ENCODE data around the gene RASSF5. TPM values are rescaled to one million over a fixed set of nuclear protein-coding genes. Genes with fewer than 3 reads are reported as not detected.

RASSF5 gene
- total and polyA plus RNA-seq, 10 of the 15 experiments (the other 5 are each of a cell fraction or from before 2014, with no cell fraction given), result 14.0 to 89.6 (median 68.9) TPM

DNA sequence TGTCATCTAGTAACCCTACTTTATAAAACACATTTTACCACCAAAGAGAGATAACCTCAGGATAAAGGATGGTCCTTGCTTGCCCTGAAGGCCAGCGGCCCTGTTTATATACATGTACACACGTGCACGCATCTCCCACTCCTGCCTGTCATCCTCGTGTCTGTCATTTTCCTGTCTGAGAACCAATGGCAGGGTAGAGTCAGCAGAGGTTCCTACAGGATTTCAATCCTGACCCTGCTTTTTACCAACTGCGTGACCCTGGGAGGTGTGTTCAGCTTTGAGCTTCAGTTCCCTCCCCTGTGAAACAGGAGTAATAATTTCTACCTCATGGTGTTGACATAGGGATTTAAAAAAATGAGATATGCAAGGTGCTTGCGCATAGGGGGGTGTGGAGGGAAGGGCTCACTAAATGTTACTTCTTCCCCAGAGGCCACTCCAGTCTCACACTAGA lies 12.3 kb upstream of the RASSF5 start:
- no TSS peak for BruUV-seq (replicated peaks)
- Histone ChIP-seq H3K9ac (ENCODE audit: control insufficient read depth, insufficient read depth, low read length) (no peak overlapping the region; the same call in 1 of the 2 replicates), H4K20me1 (ENCODE audit: control insufficient read depth, insufficient read depth) (no peaks in the 10 kb centered on the region), H3K4me2 (ENCODE audit: control insufficient read depth, insufficient read depth) (peak overlapping the region; percentile 69), H2AFZ (ENCODE audit: control insufficient read depth, low read depth, low read length) (no peak overlapping the region), H3K9me3 (replicated peaks; ENCODE audit: control insufficient read depth, insufficient read depth, low read length) (no peaks in the 10 kb centered on the region), H3K36me3 (ENCODE audit: control insufficient read depth in 2 of 2, insufficient read depth in 2 of 2, low read length in 1 of 2) (peaks cover 23 to 25% of the 10 kb centered on the region in 2 experiments), H3K4me1 (ENCODE audit: control insufficient read depth, insufficient read depth, low read length) (peaks cover 39% of the 10 kb centered on the region), H3K27ac (ENCODE audit: control insufficient read depth, insufficient read depth) (peak overlapping the region; percentile 90), H3K79me2 (ENCODE audit: control insufficient read depth, insufficient read depth, low read length) (no peaks in the 10 kb centered on the region), H3K27me3 (replicated peaks in 1 of 2; ENCODE audit: control insufficient read depth in 2 of 2, insufficient read depth in 2 of 2, low read length in 1 of 2) (no peaks in the 10 kb centered on the region), H3K4me3 (peak overlapping the region; percentile 22)
- ChIA-PET POLR2A (interaction anchor here (0.6 to 4.0 kb wide), 12 partner anchors 11 to 427 kb away, joined by 3 to 60 read pairs (median 4); partner anchors contain the start of genes FCMR, IKBKE and RASSF5), SMC1A (ENCODE audit: uncharacterized antibody, unreplicated experiment) (interaction anchor here (0.5 to 11.5 kb wide), 25 partner anchors 10 to 220 kb away, joined by 3 to 146 read pairs (median 7); partner anchors contain the start of genes EIF2D, IKBKE and RASSF5), RAD21 (ENCODE audit: unreplicated experiment) (interaction anchor here (0.6 to 4.7 kb wide), 20 partner anchors 10 to 169 kb away, joined by 3 to 69 read pairs (median 7); partner anchors contain the start of genes EIF2D, IKBKE and RASSF5), CTCF (interaction anchor here (0.7 to 7.5 kb wide), 19 partner anchors 10 to 230 kb away, joined by 3 to 62 read pairs (median 7); partner anchors contain the start of genes DYRK3, IKBKE and RASSF5)
- DNase-seq (ENCODE audit: low read depth, low spot score) (no peak), FAIRE-seq (no peak), ATAC-seq (no peak)
- intact Hi-C loops (cut with micrococcal nuclease; ENCODE audit: unreplicated experiment) (no loop called here), in situ Hi-C loops (cut with MboI) (no loop called here)
- 74% methylated on average over 6 of the region's 6 CpGs for WGBS (ENCODE audit: insufficient coverage, insufficient replicate concordance, low lambda C conversion rate, missing lambda C conversion rate)
- TF ChIP-seq RELA (IDR thresholded peaks at IDR 0.05; ENCODE audit: borderline replicate concordance, partially characterized antibody), result no peak
- TF ChIP-seq ATF7 (IDR thresholded peaks at IDR 0.05; ENCODE audit: low read depth), result no peak
- no peak for TF ChIP-seq SIX5 (IDR thresholded peaks at IDR 0.05; ENCODE audit: low read depth, low read length, severe bottlenecking)
- TF ChIP-seq RCOR1 (conservative IDR thresholded peaks at IDR 0.05; ENCODE audit: low read depth, low read length), result no peak
- no peak for TF ChIP-seq SMARCA5 (IDR thresholded peaks at IDR 0.05)
- TF ChIP-seq SMAD5 (IDR thresholded peaks at IDR 0.05; ENCODE audit: low read depth), result no peak
- no peak for TF ChIP-seq ASH2L (IDR thresholded peaks at IDR 0.05; ENCODE audit: borderline replicate concordance, low read depth)
- no peak for TF ChIP-seq POLR2AphosphoS5 (IDR thresholded peaks at IDR 0.05; ENCODE audit: low read length)
- no peak for TF ChIP-seq HDGF (IDR thresholded peaks at IDR 0.05)
- TF ChIP-seq NFXL1 (IDR thresholded peaks at IDR 0.05; ENCODE audit: borderline replicate concordance), result no peak
- TF ChIP-seq IKZF1 (conservative IDR thresholded peaks at IDR 0.05), result no peak
- TF ChIP-seq, protein P1, sequence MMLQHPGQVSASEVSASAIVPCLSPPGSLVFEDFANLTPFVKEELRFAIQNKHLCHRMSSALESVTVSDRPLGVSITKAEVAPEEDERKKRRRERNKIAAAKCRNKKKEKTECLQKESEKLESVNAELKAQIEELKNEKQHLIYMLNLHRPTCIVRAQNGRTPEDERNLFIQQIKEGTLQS (IDR thresholded peaks at IDR 0.05; ENCODE audit: borderline replicate concordance, extremely low read depth, low read depth, low read length), result no peak
- TF ChIP-seq, protein P2, sequence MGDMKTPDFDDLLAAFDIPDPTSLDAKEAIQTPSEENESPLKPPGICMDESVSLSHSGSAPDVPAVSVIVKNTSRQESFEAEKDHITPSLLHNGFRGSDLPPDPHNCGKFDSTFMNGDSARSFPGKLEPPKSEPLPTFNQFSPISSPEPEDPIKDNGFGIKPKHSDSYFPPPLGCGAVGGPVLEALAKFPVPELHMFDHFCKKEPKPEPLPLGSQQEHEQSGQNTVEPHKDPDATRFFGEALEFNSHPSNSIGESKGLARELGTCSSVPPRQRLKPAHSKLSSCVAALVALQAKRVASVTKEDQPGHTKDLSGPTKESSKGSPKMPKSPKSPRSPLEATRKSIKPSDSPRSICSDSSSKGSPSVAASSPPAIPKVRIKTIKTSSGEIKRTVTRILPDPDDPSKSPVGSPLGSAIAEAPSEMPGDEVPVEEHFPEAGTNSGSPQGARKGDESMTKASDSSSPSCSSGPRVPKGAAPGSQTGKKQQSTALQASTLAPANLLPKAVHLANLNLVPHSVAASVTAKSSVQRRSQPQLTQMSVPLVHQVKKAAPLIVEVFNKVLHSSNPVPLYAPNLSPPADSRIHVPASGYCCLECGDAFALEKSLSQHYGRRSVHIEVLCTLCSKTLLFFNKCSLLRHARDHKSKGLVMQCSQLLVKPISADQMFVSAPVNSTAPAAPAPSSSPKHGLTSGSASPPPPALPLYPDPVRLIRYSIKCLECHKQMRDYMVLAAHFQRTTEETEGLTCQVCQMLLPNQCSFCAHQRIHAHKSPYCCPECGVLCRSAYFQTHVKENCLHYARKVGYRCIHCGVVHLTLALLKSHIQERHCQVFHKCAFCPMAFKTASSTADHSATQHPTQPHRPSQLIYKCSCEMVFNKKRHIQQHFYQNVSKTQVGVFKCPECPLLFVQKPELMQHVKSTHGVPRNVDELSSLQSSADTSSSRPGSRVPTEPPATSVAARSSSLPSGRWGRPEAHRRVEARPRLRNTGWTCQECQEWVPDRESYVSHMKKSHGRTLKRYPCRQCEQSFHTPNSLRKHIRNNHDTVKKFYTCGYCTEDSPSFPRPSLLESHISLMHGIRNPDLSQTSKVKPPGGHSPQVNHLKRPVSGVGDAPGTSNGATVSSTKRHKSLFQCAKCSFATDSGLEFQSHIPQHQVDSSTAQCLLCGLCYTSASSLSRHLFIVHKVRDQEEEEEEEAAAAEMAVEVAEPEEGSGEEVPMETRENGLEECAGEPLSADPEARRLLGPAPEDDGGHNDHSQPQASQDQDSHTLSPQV (IDR thresholded peaks at IDR 0.05), result no peak
- no peak for TF ChIP-seq FOS (IDR thresholded peaks at IDR 0.05; ENCODE audit: borderline replicate concordance, extremely low read depth, insufficient read length)
- TF ChIP-seq, protein P3, sequence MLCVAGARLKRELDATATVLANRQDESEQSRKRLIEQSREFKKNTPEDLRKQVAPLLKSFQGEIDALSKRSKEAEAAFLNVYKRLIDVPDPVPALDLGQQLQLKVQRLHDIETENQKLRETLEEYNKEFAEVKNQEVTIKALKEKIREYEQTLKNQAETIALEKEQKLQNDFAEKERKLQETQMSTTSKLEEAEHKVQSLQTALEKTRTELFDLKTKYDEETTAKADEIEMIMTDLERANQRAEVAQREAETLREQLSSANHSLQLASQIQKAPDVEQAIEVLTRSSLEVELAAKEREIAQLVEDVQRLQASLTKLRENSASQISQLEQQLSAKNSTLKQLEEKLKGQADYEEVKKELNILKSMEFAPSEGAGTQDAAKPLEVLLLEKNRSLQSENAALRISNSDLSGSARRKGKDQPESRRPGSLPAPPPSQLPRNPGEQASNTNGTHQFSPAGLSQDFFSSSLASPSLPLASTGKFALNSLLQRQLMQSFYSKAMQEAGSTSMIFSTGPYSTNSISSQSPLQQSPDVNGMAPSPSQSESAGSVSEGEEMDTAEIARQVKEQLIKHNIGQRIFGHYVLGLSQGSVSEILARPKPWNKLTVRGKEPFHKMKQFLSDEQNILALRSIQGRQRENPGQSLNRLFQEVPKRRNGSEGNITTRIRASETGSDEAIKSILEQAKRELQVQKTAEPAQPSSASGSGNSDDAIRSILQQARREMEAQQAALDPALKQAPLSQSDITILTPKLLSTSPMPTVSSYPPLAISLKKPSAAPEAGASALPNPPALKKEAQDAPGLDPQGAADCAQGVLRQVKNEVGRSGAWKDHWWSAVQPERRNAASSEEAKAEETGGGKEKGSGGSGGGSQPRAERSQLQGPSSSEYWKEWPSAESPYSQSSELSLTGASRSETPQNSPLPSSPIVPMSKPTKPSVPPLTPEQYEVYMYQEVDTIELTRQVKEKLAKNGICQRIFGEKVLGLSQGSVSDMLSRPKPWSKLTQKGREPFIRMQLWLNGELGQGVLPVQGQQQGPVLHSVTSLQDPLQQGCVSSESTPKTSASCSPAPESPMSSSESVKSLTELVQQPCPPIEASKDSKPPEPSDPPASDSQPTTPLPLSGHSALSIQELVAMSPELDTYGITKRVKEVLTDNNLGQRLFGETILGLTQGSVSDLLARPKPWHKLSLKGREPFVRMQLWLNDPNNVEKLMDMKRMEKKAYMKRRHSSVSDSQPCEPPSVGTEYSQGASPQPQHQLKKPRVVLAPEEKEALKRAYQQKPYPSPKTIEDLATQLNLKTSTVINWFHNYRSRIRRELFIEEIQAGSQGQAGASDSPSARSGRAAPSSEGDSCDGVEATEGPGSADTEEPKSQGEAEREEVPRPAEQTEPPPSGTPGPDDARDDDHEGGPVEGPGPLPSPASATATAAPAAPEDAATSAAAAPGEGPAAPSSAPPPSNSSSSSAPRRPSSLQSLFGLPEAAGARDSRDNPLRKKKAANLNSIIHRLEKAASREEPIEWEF (IDR thresholded peaks at IDR 0.05; ENCODE audit: insufficient replicate concordance, low read depth, low read length), result no peak
